Glutamatergic neuron (in vitro differentiated cells): ENCODE measurements around the gene SCN3A. TPM values are rescaled to one million over a fixed set of nuclear protein-coding genes. Genes with fewer than 3 reads are reported as not detected.

Experiments
- DNase-seq: peaks from one replicate; pipeline ENCODE4 v3.0.0; 2022
- H3K27ac Mint-ChIP-seq: one replicate; pipeline ENCODE4 v1.8.0; 2020; ENCODE audit warnings: mild to moderate bottlenecking, mixed read lengths, inconsistent platforms; ENCODE audit not compliant: unreplicated experiment
- H3K27me3 Mint-ChIP-seq: one replicate; pipeline ENCODE4 v1.8.0; 2020; ENCODE audit warnings: mild to moderate bottlenecking, moderate library complexity, mixed read lengths, inconsistent platforms; ENCODE audit not compliant: unreplicated experiment
- H3K36me3 Mint-ChIP-seq: one replicate; pipeline ENCODE4 v1.8.0; 2020; ENCODE audit warnings: mild to moderate bottlenecking, mixed read lengths, inconsistent platforms; ENCODE audit not compliant: unreplicated experiment
- H3K4me1 Mint-ChIP-seq: one replicate; pipeline ENCODE4 v1.8.0; 2020; ENCODE audit warnings: mild to moderate bottlenecking, low read depth, mixed read lengths, inconsistent platforms; ENCODE audit not compliant: unreplicated experiment
- H3K4me3 Mint-ChIP-seq: one replicate; pipeline ENCODE4 v1.8.0; 2020; ENCODE audit warnings: mild to moderate bottlenecking, mixed read lengths, inconsistent platforms; ENCODE audit not compliant: unreplicated experiment
- H3K9me3 Mint-ChIP-seq: one replicate; pipeline ENCODE4 v1.8.0; 2020; ENCODE audit warnings: mild to moderate bottlenecking, moderate library complexity, mixed read lengths, inconsistent platforms; ENCODE audit not compliant: unreplicated experiment
- CTCF ChIP-seq: fragments of 200-600 bp; sonication (generic); IDR thresholded peaks from one replicate; pipeline ENCODE4 v1.5.0; 2021; ENCODE audit not compliant: partially characterized antibody, unreplicated experiment
- total RNA-seq: library from RNA; stranded (reverse); fragmentation: NEBNext Ultra II Directional; extraction: Animal tissue kit (Norgen Biotek cat#: 25700); gene quantifications from one replicate; pipeline ENCODE4 v1.2.1, GENCODE V29; 2021; ENCODE audit not compliant: unreplicated experiment

The SCN3A gene
- total RNA-seq, 1 donor from 2014 or later = 22.2 TPM

DNA sequence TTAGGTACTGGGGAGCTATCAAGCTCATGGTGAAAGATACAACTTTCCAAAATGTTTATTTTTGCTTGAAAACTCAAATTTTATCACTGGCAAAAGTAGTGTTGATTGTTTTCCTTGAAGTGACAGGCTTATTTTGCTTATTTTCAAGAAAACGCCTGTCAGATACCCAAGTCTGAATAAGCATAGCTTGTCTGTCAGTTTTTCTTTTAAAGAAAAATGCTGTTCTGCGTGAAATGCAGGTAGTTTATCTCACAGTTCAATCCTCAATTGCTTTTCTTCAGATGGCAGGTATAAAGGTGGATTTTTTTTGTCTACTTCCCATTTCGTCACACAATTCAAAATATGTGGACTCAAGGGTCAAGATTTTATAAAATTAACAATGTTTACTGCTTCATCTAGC, 145.9 kb downstream of the SCN3A start:
- H3K9me3 Mint-ChIP-seq = no peaks in the 10 kb centered on the region
- no peaks in the 10 kb centered on the region for H3K27me3 Mint-ChIP-seq
- no peak for DNase-seq
- H3K36me3 Mint-ChIP-seq = no peaks in the 10 kb centered on the region
- peaks cover 18% of the 10 kb centered on the region for H3K4me1 Mint-ChIP-seq
- no peak overlapping the region for H3K4me3 Mint-ChIP-seq
- H3K27ac Mint-ChIP-seq = no peak overlapping the region
- no peak for TF ChIP-seq CTCF

- Mint-ChIP-seq H3K4me1 (peaks cover 18% of the 10 kb centered on the region), H3K27ac (no peak overlapping the region), H3K27me3 (no peaks in the 10 kb centered on the region), H3K4me3 (no peak overlapping the region), H3K36me3 (no peaks in the 10 kb centered on the region), H3K9me3 (no peaks in the 10 kb centered on the region)
- no peak for DNase-seq
- TF ChIP-seq CTCF = no peak
These were observed 146.5 kb downstream of the SCN3A start for GRCh38 chr2:165057308-165057707.

DNA sequence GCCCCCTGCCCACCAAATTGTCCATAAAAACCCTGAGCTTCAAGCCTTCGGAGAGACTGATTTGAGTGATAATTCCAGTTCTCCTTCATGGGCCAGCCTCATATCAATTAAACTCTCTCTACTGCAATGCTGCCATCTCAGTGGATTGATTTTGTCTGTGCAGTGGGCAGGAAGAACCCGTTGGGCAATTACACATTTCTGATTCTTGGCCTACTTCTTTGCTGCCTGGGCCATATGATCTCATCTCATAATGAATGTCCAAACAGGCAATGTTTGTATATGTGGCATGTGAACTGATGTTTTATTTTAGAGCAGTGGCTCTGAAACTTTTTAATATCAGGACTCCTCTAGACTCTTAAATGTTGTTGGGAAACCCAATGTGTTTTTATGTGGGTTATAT, 147.3 kb downstream of the SCN3A start:
- H3K27me3 Mint-ChIP-seq = no peaks in the 10 kb centered on the region
- no peak overlapping the region for H3K27ac Mint-ChIP-seq
- H3K36me3 Mint-ChIP-seq = no peaks in the 10 kb centered on the region

DNA sequence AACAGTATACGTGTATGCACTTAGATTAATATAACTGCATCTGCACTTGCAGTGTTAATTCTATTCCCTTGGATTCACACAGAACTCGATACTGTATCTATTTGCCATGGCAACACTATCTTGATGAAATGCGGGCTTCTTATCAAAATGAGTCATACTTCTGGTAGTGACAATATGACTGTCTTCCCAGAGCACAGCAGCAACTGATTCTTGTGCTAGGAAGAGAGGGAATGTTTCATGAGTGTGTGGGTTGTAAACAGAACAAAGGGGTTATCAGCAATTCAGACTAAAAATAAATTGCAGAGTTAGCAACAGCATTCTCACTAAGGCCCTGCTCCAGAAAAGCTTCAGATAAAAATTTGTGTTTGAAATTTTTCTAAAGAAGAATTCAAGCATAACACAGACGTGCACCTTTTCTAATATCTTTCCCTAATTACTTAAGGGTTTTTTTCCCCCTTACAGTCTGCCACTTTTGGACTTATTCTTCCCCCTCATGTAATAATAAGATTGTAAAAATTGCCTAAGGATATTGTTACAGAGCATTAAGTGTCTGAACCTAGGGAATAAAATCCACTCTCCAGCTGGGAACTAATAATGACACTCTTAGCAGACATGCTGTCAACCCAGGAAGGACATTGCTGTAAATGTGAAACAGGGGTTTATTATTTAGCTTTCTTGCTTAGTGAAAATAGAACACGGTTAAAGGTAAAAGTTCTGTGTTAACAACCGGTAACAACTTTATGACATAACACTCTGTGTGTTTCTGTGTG, 148.6 kb downstream of the SCN3A start:
- no peak for DNase-seq
- no peak for TF ChIP-seq CTCF
- peak overlapping the region; percentile 93 for H3K27ac Mint-ChIP-seq

More for the DNA sequence above, 147.3 kb downstream of the SCN3A start:
- no peak for TF ChIP-seq CTCF
- DNase-seq = no peak
- Mint-ChIP-seq H3K4me3 (no peak overlapping the region), H3K4me1 (peaks cover 18% of the 10 kb centered on the region), H3K9me3 (no peaks in the 10 kb centered on the region)

GRCh38 chr2:165054652-165055051, 149.2 kb downstream of the SCN3A start:
- H3K9me3 Mint-ChIP-seq = no peaks in the 10 kb centered on the region
- no peak for TF ChIP-seq CTCF
- DNase-seq = no peak
- H3K4me1 Mint-ChIP-seq = peaks cover 18% of the 10 kb centered on the region
- peak overlapping the region; percentile 11 for H3K27ac Mint-ChIP-seq
- H3K36me3 Mint-ChIP-seq = no peaks in the 10 kb centered on the region
- H3K4me3 Mint-ChIP-seq = no peak overlapping the region
- no peaks in the 10 kb centered on the region for H3K27me3 Mint-ChIP-seq

More for the DNA sequence above, 148.6 kb downstream of the SCN3A start:
- Mint-ChIP-seq H3K36me3 (no peaks in the 10 kb centered on the region), H3K27me3 (no peaks in the 10 kb centered on the region), H3K9me3 (no peaks in the 10 kb centered on the region), H3K4me3 (no peak overlapping the region), H3K4me1 (peaks cover 18% of the 10 kb centered on the region)
